ENCODE results near the gene PRKCE.
A peak's percentile ranks its signal among the peaks of the same experiment; 100 is the strongest.

Gene PRKCE

GRCh38 chr2:46068636-46069035 is 417.2 kb downstream of the PRKCE start:
- TF ChIP-seq, protein P1, sequence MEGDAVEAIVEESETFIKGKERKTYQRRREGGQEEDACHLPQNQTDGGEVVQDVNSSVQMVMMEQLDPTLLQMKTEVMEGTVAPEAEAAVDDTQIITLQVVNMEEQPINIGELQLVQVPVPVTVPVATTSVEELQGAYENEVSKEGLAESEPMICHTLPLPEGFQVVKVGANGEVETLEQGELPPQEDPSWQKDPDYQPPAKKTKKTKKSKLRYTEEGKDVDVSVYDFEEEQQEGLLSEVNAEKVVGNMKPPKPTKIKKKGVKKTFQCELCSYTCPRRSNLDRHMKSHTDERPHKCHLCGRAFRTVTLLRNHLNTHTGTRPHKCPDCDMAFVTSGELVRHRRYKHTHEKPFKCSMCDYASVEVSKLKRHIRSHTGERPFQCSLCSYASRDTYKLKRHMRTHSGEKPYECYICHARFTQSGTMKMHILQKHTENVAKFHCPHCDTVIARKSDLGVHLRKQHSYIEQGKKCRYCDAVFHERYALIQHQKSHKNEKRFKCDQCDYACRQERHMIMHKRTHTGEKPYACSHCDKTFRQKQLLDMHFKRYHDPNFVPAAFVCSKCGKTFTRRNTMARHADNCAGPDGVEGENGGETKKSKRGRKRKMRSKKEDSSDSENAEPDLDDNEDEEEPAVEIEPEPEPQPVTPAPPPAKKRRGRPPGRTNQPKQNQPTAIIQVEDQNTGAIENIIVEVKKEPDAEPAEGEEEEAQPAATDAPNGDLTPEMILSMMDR (IDR thresholded peaks at IDR 0.05), result no peak
- no peak for DNase-seq
- no peaks in the 10 kb centered on the region for H3K36me3 ChIP-seq
- H3K4me3 ChIP-seq, result no peak overlapping the region
- intact Hi-C loops (cut with DNase I; ENCODE audit: low total_unique reads), result no loop called here
- no peaks in the 10 kb centered on the region for H3K9me3 ChIP-seq
- no peak overlapping the region for H3K27ac ChIP-seq
- H3K4me1 ChIP-seq, result peaks cover 0 to 10% (median 9%) of the 10 kb centered on the region in 4 donors
- no peaks in the 10 kb centered on the region for H3K27me3 ChIP-seq

DNA sequence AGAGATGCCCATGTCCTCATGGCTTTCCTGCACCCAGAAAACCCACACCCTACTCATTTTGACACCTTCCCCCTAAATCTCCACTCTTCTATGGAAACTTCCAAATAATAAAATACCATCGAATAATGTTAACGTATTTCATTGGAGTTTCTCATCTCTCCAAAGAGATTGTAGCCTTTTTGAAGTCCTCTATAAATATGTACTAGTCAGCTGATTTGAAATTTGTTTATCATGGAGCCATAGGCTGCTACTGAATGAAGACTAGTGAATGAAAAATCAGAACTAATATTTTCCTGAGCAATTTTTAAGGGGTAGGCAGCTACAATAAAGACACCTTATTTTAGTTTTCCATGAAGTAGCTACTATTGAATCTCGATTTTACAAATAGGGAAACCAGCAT is 419.6 kb downstream of the PRKCE start:
- no peaks in the 10 kb centered on the region for H3K27me3 ChIP-seq
- H3K27ac ChIP-seq, result no peak overlapping the region
- H3K4me1 ChIP-seq, result peaks cover 0 to 12% (median 11%) of the 10 kb centered on the region in 4 donors
- intact Hi-C loops (cut with DNase I; ENCODE audit: low total_unique reads), result no loop called here
- DNase-seq, result no peak
- H3K4me3 ChIP-seq, result no peak overlapping the region
- H3K36me3 ChIP-seq, result no peaks in the 10 kb centered on the region
- TF ChIP-seq, protein P1 (IDR thresholded peaks at IDR 0.05), result no peak
- no peaks in the 10 kb centered on the region for H3K9me3 ChIP-seq

DNA sequence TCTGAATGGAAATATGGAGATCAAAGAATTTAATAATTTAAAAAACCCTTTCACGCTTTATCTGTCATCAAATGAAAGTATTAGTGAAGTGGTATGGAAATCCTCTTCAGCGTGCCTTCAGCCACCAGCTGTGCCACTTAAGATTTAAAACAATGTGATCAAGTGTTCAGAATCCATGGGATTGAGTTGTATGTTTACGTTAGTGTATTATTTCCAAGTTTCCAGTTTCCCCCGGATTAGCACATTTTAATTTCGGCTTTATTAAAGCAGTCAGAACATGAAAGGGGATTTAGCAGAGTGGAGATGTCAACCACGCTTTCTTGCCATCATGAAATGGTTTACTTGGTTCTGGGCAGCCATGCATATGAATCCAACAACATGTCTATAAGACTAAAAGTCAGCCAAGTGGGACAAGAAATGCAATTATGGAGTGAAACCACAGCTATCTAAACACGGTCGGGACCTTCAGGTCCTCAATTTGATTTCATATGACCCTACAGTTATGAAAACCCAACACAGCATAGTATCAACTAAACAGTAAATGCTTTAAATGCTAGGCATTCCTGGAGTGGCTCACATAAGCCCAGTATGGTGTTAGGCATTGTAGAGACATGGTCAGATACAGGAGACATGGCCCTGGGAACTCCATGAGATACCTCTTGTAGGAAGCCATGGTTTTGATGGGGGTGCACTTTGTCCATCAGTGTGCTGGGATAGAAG is 420.8 kb downstream of the PRKCE start:
- TF ChIP-seq, protein P1 (IDR thresholded peaks at IDR 0.05), result no peak
- Histone ChIP-seq H3K27me3 (no peaks in the 10 kb centered on the region), H3K36me3 (no peaks in the 10 kb centered on the region), H3K27ac (no peak overlapping the region), H3K4me3 (no peak overlapping the region), H3K4me1 (peaks cover 0 to 12% (median 11%) of the 10 kb centered on the region in 4 donors), H3K9me3 (no peaks in the 10 kb centered on the region)
- DNase-seq, result no peak
- intact Hi-C loops (cut with DNase I; ENCODE audit: low total_unique reads), result no loop called here

GRCh38 chr2:46073540-46074046 is 422.1 kb downstream of the PRKCE start:
- peak overlapping the region in 1 of 2 donors; percentile 4 for H3K27ac ChIP-seq
- intact Hi-C loops (cut with DNase I; ENCODE audit: low total_unique reads), result no loop called here
- no peak for DNase-seq

GRCh38 chr2:46074501-46074900 is 423.0 kb downstream of the PRKCE start:
- TF ChIP-seq, protein P1 (IDR thresholded peaks at IDR 0.05), result no peak
- Histone ChIP-seq H3K4me3 (no peak overlapping the region), H3K36me3 (no peaks in the 10 kb centered on the region), H3K27ac (no peak overlapping the region), H3K27me3 (no peaks in the 10 kb centered on the region), H3K9me3 (no peaks in the 10 kb centered on the region), H3K4me1 (peaks cover 0 to 12% (median 11%) of the 10 kb centered on the region in 4 donors)
- no peak for DNase-seq
- intact Hi-C loops (cut with DNase I; ENCODE audit: low total_unique reads), result no loop called here

More at GRCh38 chr2:46073540-46074046, 422.1 kb downstream of the PRKCE start:
- no peaks in the 10 kb centered on the region for H3K9me3 ChIP-seq
- TF ChIP-seq, protein P1 (IDR thresholded peaks at IDR 0.05), result no peak
- H3K36me3 ChIP-seq, result no peaks in the 10 kb centered on the region
- peaks cover 0 to 12% (median 11%) of the 10 kb centered on the region in 4 donors for H3K4me1 ChIP-seq
- no peaks in the 10 kb centered on the region for H3K27me3 ChIP-seq
- no peak overlapping the region for H3K4me3 ChIP-seq
